ENCODE data around the gene HDDC2.

The HDDC2 gene

GRCh38 chr6:125268765-125269164 is 33.0 kb downstream of the HDDC2 start:
- no peak for DNase-seq

- no peak for DNase-seq
These were observed 33.8 kb downstream of the HDDC2 start for GRCh38 chr6:125267806-125268523.

- no peak for DNase-seq
These were observed 37.3 kb downstream of the HDDC2 start for GRCh38 chr6:125264476-125264875.

GRCh38 chr6:125262016-125263013 is 39.5 kb downstream of the HDDC2 start:
- no peak for DNase-seq

GRCh38 chr6:125259354-125259736 is 42.4 kb downstream of the HDDC2 start:
- DNase-seq: no peak

- no peak for DNase-seq
These were observed 43.0 kb downstream of the HDDC2 start for GRCh38 chr6:125258651-125259353.

- DNase-seq: no peak
These were observed 44.4 kb downstream of the HDDC2 start for GRCh38 chr6:125257351-125257750.

- DNase-seq: no peak
These were observed 46.6 kb downstream of the HDDC2 start for GRCh38 chr6:125255201-125255600.

- no peak for DNase-seq
These were observed 47.4 kb downstream of the HDDC2 start for GRCh38 chr6:125254321-125254720.

- DNase-seq: no peak
These were observed 47.9 kb downstream of the HDDC2 start for GRCh38 chr6:125253881-125254280.

GRCh38 chr6:125252891-125253290 is 48.9 kb downstream of the HDDC2 start:
- no peak for DNase-seq

- no peak for DNase-seq
These were observed 50.1 kb downstream of the HDDC2 start for GRCh38 chr6:125251516-125252220.

- DNase-seq: no peak
These were observed 51.3 kb downstream of the HDDC2 start for GRCh38 chr6:125250511-125250910.

- no peak for DNase-seq
These were observed 53.6 kb downstream of the HDDC2 start for GRCh38 chr6:125248136-125248535.

GRCh38 chr6:125246566-125246965 is 55.2 kb downstream of the HDDC2 start:
- no peak for DNase-seq

GRCh38 chr6:125245523-125246264 is 56.1 kb downstream of the HDDC2 start:
- no peak for DNase-seq

GRCh38 chr6:125245109-125245508 is 56.7 kb downstream of the HDDC2 start:
- DNase-seq: no peak

GRCh38 chr6:125237764-125238163 is 64.0 kb downstream of the HDDC2 start:
- no peak for DNase-seq

- no peak for DNase-seq
These were observed 65.0 kb downstream of the HDDC2 start for GRCh38 chr6:125236536-125237327.

GRCh38 chr6:125233202-125233601 is 68.6 kb downstream of the HDDC2 start:
- DNase-seq: no peak

- no peak for DNase-seq
These were observed 69.3 kb downstream of the HDDC2 start for GRCh38 chr6:125232466-125232865.

Data from femur (tissue), 1 donor.